Activated CD4-positive, CD25-positive, alpha-beta regulatory T cell treated with anti-CD3 and anti-CD28 coated beads, Interleukin-2, amount 50 U/mL, for 24 hours (primary cell): Measurements from ENCODE around the gene NUP85.
"Not testable (repeated sequence)": the region's sequence is repeated elsewhere in the genome, so short reads cannot be mapped to it uniquely, and the experiment has no call there.

Source experiments
- ATAC-seq, 2 donors: fragments of 150-1000 bp; cut with Tn5 transposase; one replicate each; pipeline ENCODE4 v1.10.0; 2021; ENCODE audit warnings: mild to moderate bottlenecking in 1 of 2, moderate library complexity in 1 of 2

NUP85 gene

DNA sequence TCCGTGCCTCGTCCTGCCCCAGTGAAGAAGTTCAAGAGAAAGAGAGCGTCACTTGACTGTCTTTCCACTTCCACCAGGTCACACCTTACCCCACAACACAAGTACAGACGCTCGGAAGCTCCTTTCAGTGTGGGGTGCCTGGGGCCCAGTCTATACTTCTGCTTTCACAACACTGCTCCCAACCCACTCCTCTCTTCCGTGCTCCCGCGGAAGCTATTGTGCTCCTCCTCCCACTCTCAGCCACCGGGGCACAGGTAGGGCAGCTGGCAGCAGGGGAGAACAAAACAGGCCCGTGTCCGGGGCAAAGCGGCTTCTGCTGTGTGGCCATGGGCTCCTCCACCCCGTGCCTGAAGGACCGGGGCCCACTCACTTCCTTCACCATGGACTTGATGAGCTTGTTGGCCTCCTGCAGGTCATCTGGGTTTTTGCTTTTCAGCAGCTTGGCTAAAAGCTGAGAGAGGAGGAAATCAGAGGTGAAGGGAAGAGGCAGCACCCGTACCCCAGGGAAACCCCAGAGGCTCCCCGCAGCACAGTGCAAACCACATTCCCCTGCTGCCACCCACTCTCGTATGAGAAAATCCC lies 37.1 kb downstream of the NUP85 start:
- peak; percentile 8 to 30 for ATAC-seq

DNA sequence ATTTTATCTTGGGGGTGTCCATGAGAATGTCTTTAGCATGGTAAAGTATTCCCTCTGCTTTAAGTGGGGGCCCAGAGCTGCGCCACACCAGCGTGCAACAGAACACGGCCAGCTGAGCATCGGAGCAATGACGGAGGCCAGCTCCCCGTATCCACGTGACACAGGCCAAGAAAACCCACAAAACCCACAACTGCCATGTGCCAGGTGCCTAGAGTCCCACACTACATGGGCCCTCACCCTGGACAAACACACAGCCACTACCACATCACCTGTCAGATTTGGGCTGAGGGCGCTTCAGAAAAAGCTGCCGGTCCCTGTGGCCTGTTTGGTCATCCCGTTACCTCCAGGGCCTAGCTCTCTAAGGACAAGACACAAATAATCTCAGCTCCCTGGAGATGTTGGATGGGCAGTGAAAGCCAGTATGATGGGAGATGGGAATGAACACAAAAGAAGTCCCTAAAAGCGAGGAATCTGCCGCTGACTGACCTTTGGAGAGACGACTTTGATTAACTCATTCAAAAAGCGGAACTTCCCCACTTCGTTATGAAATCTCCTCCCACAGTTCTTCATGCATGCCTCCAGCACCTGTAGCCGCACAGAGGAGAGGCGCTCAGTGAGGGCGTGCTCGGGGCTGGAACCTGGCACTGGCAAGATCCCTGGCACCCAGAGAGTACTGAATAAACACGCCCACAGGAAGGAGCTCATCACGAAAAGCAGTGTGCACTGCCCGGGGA lies 38.8 kb downstream of the NUP85 start:
- no peak for ATAC-seq

DNA sequence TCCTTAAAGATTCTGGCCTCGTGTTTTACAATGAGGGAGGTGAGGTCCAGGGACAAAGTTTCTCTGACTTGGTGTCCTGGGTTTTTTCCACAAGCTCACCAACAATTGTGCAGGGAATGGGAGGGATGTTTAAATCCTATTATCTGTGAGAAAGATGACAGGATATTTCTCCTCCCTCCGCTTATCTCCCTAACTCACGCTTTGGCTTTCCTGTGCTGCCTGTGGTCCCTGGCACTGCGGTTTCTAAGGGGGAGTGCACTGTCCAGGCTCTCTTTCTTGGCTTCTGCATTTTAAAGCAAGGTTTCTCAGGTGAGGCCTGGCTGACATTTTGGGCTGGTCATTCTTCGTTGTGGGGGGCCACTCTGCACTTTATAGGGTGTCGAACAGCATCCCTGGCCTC lies 39.5 kb downstream of the NUP85 start:
- no peak for ATAC-seq

DNA sequence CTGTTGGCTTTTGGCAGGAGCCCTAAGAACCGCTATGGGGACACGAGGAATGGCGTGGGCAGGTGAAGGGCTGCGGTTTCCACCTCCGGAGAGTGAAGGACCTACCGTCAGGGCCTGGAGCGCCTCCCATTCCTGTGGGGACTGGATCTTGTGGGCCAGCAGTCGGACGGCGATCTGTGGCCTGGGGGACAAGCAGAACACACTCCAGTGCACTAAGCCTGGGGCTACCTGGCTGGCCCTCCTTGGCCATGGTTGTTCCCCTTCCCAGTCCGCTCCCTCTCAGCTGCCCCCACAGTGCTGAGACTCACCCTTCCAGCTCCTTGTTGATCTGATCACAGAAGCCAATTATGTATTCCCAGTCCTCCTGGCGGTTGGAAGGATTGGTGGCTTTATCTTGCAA lies 40.9 kb downstream of the NUP85 start:
- ATAC-seq: no peak

DNA sequence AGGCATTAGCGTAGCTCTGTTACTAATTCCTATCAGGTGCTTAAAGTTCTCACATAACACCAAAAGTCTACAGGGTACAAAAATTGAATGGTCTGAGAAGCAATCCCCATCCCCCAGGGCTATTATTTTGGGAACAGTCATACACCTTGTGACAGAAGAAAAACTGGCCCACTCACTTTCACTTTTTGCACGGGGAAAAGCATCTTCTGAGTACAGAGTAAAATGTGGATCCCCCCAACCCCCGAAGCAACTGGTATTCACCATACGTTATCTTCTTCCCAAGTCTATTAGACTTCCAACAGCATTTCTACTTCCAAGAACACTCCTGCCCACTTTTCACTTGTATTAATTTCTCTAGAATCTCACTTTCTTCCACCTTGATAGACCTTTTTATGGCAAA lies 44.1 kb downstream of the NUP85 start:
- ATAC-seq: peak in 1 of 2 donors; percentile 11

DNA sequence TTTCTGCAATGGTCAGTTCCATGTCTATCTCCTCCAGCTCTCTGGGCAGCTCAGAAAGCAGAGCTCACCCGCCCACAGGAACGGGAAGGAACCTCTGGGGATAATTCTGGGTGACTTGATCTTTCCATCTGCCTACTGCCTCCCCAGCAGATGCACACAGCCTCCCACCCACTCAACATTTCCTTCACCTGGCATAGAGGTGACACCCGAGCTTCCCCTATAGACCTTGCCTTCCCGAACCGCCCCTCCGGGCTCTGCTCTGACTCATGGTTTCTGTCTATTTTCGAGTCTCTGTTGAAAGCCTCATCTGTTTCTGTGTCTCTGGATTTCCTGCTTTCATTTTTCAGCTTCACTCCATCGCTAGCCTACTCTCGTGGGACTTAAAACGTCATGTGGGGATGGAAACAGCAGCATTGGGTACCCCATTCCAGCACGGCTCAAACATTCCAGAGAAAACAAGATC lies 44.6 kb downstream of the NUP85 start:
- ATAC-seq: peak; percentile 99

DNA sequence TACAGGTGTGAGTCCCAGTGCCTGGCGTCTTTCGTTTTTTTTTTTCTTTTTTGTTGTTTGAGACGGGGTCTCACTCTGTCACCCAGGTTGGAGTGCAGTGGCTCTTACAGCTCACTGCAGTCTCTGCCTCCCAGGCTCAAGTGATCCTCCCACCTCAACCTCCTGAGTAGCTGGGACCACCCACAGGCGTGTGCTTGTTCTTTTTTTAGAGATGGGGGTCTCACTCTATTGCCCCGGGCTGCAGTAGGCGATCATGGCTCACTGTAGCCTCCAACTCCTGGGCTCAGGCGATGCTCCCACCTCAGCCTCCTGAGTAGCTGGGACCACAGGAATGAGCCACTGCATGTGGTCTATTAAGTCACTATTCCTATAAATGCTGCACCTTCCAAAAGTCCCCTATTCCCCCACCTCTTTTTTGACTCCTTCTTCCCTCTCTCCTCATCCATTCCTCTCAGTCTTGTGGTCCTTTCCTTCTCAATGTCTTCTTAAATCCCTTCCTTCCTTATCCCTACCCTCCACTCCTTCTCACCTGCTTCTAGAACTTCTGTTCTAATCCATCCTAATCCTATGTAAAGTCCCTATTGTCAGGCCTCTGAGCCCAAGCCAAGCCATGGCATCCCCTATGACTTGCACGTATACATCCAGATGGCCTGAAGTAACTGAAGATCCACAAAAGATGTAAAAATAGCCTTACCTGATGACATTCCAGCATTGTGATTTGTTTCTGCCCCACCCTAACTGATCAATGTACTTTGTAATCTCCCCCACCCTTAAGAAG lies 46.7 kb downstream of the NUP85 start:
- no peak for ATAC-seq

DNA sequence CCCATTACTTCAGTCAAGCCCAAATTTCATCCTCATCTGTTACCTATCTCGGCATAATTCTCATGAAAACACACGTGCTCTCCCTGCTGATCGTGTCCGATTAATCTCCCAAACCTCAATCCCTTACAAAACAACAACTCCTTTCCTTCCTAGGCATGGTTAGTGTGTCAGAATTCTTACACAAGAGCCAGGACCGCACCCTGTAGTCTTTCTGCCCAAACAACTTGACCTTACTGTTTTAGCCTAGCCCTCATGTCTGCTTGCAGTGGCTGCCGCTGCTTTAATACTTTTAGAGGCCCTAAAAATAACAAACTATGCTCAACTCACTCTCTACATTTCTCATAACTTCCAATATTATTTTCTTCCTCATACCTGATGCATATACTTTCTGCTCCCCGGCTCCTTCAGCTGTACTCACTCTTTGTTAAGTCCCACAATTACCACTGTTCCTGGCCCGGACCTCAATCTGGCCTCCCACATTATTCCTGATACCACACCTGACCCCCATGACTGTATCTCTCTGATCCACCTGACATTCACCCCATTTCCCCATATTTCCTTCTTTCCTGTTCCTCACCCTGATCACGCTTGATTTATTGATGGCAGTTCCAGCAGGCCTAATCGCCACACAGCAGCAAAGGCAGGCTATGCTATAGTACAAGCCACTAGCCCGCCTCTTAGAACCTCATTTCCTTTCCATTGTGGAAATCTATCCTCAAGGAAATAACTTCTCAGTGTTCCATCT lies 50.6 kb downstream of the NUP85 start:
- ATAC-seq: not testable (repeated sequence)

DNA sequence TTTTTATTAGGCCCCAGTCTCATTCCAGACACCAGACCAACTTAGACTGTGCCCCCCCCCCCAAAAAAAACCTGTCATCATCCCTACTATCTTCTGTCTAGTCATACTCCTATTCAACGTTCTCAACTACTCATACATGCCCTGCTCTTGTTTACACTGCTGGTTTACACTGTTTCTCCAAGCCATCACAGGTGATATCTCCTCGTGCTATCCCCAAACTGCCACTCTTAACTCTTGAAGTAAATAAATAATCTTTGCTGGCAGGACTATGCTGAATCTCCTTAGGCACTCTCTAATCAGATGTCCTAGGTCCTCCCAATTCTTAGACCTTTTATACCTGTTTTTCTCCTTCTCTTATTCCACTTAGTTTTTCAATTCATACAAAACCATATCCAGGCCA lies 51.7 kb downstream of the NUP85 start:
- not testable (repeated sequence) for ATAC-seq

DNA sequence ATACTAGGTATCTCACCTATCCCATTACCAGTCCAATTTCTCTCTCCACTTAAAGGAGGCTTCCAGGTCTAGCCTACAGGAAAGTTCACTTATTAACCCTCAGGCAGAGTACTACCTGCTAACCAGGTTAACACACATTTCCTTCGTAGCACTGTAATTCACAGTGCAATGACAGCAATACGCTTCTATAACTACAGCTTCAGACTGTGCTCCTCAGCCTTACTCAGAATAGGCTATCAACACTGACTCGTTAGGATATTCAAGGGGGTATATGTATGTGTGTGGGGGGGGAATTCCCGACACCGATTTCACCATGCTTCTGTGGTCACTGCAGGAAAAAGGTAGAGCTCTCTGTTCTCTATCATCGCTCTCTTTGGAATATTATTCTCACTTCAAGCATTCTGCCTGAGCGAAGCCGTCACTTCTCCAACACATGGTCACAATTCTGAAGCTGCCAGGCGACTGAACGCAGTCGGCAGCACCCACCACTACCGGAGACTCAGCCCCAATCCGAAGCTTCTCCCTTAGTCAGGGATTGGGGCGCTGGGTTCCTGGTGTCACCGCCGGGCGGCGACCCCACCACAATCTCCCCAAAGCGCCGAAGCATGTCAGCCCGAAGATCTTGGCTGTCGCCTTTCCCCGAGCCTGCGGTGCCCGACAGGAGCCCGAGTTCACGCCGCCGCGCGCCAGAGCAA lies 55.3 kb downstream of the NUP85 start:
- peak; percentile 70 to 73 for ATAC-seq

DNA sequence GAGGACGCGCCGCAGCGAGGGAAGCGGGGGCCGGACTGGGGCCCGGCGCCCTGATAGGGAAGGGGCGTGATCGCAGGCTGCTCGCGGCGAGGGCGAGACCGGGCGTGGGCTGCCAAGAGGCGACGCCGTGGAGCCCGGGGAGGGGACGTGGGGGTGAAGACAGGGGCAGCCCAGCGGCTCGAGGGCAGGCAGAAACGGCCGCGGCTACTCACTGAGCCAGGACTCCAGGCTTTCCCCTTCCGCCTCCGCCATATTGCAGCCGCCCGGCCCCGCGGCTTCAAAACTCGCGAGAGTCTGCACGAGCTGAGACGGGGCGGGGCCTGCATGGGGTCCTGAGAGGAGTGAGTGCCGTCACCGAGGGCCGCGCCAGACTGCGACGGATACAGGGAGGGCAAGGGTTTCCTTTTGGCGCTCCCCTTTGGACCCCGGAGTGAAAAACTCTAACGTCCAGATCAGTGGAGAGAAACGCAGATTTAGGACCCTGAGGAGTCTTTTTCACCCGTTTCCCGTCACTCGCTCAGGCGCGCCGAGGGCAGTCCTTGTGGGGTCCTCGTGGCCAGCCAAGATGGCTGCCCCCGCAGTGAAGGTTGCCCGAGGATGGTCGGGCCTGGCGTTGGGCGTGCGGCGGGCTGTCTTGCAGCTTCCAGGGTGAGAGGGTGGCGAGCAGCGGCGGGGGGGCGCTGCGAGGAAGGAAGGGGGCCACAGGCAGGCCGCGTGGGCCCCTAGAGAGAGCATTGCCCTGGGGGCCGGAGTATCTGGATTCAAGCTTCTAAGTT lies 56.0 kb downstream of the NUP85 start, which contains the start of the genes GGA3 and MRPS7:
GGA3 (minus strand) TSS at position 271 of the 776 bp plus-strand sequence; CDS start at position 252, 19 bp downstream.
MRPS7 (plus strand) TSS at position 544 of the 776 bp plus-strand sequence; CDS start at position 566, 22 bp downstream.
- peak; percentile 87 to 91 for ATAC-seq

DNA sequence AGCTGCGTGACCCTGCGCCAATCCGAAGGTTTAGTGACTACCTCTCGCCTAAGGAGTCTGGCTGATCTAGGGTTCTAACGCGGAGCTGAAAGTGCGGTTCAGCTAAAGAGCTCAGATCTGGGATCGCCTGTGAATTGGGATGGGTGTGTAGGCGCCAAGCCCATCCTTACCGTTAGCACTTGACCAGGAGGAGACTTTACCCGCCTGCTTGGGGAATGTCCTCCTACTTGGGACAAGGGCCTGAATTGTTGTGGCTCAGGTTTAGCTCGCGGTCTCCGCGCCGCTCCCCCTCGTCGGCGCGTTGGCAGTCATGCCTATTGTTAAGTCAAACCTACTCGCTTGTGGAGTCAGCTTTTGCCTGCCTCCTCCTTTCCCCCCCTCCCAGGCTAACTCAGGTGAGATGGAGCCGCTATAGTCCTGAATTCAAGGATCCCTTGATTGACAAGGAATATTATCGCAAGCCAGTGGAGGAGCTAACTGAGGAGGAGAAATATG lies 56.7 kb downstream of the NUP85 start:
- no peak for ATAC-seq

DNA sequence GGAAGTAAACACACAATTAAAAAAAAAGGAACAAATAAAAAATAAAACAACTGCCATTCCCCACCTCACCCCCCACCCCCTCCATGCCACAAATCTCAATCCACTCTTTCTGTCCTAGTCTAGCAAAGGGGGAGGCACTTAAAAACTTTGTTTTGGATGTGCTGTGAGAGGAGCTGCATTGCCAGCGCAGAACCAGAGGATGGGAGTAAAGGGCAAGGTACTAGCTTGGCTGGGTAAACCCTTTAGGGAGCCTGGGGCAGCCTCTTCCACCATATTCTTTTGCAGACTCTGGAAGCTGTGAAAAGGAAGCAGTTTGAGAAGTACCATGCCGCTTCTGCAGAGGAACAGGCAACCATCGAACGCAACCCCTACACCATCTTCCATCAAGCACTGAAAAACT lies 57.6 kb downstream of the NUP85 start:
- ATAC-seq: no peak

DNA sequence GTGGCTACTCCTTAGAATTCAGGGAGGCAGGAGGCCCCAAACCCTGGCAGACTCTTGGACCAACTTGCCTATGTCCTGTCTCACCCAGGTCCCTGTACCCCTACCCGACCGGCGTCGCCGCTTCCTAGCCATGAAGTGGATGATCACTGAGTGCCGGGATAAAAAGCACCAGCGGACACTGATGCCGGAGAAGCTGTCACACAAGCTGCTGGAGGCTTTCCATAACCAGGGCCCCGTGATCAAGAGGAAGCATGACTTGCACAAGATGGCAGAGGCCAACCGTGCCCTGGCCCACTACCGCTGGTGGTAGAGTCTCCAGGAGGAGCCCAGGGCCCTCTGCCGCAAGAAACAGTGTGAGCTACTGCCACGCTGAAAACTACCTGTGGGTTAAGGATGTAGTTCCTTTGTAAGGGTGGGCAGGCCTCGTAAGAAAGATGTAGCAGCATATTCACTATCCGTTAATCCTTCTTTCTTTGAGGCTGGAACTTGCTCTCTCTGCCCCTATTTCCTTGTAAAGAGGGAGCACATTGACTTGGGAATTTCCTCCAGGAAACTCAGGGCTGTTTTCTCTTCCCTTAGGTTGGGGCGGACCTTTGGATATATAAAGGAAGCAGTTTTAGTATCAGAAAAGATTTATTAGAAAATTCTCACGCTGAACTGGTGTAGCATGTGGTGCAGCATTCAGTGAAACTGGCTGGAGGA lies 60.3 kb downstream of the NUP85 start:
- ATAC-seq: no peak

DNA sequence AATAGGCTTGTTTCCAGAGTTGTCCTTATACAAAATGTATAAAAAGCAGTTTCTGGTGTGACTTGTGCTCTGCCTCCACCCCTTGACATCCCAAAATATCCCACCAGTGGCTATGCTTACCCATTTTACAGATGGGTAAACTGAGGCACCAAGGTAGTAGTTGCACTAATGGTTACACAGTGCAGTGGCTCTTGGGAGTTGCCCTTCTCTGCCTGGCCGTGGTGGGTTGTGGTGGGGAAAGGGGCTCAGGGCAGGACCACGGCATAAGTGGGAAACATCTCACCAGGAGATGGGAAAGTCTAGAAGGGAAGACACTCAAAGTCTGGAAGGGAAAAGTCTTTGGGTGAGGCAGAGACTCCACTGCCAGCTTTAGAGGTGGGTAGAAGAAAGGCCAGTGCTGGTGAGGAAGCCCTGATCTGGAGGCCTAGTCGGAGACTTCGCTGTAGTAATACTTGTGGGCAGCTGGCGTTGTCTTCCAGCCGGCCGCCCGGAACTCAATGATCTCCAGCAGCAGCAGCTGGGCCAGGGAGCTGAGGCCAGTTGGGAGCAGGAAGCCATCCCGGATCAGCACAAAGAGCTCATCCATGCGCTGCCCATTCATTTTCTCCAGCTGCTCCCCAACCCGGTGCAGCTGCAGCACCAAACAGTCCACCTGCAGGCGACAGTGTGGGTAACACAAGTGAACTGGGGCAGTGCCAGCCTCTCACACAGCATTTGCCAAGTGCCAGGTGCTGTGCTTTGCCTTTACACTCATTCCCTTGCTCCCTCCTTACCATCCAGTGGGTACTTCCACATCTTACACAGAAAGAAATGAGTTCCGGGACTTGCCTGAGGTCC lies 61.1 kb downstream of the NUP85 start:
- no peak for ATAC-seq

DNA sequence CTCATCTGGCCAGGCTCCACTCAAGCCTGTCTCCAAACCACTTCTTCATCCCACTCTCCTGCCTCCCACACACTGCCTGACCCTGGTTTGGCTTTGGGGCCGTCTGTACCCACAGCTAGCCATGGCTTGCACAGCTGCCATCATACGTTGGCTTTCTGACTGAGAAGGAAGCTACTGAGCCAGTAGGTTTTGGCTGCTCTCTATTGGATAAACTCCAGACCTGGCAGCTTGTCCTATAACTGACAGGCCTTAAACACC lies 61.6 kb downstream of the NUP85 start:
- ATAC-seq: no peak

DNA sequence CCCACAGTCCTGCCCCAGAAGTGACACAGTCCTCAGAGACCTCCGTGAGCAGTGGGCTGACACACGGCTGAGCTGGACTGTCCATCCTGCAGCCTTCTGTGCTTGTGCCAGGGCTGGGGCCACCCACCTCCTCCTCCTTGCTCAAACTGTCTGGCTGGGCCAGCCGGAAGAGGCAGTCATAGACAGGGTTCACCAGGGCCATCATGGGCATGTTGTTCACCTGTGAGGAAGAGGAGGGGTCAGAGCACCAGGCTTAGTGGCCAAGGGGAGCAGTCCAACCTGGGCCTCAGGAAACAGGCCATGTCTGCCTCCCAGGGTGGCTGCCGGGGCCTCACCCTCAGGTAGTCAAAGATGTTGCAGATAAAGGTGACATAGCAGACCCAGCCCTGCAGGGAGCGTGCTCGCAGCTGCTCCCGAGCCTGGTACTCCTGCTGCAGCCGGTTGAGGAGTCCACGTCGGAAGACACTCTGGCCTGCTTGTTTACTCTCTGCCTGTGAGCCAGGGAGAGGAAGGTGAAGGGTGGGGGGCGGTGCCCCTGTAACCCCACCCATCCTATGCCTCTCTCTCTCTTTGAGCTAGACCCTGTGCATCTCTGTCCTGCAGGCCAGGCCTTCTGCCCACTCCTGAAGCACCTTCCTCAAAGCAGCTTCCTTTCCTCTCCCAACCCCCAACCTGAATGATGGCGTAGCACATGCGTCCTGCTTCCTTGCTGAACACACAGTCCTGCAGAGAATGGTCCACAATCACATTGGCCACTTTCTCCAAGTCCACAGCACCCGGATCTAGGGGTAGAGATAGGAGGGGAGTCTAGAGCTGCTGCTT lies 62.1 kb downstream of the NUP85 start:
- ATAC-seq: no peak

DNA sequence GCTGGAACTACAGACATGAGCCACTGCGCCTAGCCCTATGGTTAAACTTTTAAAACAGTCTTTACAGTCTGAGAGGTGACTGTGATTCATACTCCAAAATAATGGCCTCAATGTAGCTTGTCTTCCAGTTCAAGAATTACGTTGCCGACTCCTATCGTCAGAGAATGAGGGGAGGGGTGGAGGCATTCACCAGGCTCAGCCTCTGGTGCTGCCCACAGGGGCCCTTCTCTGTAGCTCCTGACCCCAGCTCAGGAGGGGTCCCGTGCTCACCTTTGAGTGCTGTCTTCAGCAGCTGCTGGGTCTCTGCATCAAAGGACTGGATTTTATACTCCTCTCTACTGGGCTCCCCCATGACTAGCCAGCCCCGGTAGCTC lies 64.4 kb downstream of the NUP85 start:
- no peak for ATAC-seq
